Stimulated activated CD4-positive, alpha-beta T cell treated with anti-CD3 and anti-CD28 coated beads, Interleukin-15, amount 100 ng/mL, for 48 hours (primary cell): ENCODE measurements around the gene LATS2.

Experiments
- DNase-seq, 2 donors: peaks; one replicate each; pipeline ENCODE4 v3.0.0-alpha.2; 2020; ENCODE audit warnings: low read depth in 2 of 2

The LATS2 gene

DNA sequence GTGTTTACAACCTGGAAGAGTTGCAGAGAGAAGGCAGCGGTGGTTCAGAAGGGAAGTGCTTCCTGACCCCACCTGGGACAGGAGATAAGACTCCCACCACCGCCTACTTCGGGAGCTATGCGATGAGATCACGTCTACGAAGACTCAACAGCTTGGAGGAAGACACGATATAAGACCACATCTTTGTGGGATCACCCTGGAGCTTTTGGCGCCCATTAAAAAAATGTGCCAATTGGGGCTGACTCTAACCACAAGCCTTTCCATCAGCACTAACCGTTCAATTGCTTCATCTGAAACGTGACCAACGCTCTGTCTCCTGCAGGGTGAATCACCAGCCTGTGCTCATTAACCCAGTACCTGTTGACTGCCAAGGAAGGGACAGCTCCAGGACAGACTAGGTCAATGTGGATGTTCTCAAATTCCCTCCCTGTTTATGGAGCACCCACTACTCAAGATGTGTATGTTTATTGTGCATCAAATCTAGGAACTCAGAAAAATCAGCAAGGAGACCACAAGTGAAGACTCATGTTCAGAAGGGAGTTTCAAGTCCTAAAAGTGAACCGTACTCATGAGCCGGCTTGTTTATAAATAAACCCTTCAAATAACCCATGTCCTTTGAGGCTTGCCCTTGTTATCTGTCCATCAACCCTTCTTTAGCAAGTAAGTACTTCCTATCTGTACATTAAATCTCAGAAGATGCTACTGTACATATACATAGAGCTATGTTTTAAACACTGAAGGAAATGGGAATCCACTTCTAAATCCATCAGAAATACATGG is 67.5 kb downstream of the LATS2 start:
- no peak for DNase-seq

DNA sequence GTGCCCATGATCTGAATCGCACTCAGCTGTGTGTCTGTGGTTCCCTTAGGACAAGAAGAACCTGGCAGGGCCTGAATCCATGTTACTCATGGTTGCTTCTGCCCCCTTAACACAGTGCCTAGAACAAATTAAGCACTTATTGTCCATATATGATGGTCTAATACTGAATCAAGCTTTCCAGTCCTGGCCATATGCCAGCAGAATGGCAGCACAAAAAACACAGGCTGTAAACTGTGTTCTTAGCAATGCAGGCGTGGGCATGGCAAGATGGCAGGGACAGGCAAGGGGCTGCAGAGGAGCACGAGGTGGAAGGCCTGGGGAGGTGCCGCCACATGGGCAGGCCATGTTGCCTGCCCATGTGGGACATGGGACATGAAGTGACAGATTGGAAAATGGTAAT is 68.2 kb downstream of the LATS2 start:
- DNase-seq = no peak

DNA sequence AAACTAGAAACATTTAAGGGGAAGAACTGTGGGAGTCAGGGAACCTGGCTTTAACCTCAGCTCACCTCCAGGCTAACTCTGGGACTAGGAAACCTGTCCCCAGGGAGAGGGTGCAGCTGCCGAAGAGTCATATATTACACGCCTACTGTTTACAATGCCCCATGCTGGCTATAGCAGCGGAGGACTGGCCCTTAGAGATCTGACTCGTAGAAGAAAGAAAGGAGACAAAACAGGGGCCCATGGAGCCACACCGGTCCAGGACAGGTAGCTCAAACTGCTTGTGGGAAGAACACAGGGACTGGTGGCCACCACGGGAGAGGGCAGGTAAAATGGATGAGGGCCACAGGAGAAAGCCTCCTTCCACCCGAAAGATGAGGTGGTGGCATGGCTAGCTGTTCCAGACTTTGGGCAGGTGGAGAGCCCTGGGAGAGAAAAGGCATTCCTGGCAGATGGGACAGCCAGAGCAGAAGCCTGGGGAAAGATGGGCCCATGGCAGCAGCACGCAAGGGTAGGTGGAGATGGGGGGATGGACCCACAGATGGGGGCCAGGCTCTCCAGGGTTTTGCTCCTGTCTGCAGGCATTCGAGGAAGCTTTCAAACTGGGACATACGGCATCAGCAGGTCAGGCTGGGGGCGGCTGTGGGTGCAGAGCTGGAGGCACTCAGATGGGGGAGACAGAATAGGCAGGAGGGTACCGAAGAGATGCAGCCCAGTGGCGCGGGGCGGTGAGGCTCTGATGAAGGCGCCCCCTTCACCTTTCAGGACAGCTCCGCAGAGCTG is 69.5 kb downstream of the LATS2 start:
- no peak for DNase-seq

DNA sequence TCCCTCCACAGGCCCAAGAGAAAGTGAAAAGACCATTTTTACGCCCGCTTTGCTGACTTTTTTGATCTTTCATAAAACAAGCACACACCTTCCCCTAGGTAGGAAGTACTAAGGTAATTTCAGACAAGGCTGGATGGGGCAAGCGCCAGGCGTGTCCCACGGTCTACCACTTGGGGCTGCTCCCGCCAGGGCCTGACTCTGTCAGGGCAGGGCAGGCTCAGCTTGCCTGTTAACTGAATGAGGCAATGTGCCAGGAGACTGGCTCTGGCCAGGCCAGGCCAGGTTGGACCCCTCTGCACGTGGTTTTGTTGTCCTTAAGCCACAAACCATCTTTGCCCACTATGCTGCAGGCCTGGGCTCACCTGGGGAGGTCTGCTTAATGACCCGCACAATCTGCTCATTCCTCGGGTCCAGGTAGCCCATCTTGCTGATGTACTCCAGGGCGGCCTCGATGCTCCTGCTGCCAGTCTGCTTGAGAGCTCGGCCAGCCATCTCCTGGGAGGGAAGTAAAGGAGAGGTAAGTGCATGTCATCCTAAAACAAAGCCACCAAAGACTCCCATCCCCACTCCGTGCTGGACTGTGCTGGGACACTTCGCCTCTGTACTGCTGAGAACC is 70.4 kb downstream of the LATS2 start:
- no peak for DNase-seq

DNA sequence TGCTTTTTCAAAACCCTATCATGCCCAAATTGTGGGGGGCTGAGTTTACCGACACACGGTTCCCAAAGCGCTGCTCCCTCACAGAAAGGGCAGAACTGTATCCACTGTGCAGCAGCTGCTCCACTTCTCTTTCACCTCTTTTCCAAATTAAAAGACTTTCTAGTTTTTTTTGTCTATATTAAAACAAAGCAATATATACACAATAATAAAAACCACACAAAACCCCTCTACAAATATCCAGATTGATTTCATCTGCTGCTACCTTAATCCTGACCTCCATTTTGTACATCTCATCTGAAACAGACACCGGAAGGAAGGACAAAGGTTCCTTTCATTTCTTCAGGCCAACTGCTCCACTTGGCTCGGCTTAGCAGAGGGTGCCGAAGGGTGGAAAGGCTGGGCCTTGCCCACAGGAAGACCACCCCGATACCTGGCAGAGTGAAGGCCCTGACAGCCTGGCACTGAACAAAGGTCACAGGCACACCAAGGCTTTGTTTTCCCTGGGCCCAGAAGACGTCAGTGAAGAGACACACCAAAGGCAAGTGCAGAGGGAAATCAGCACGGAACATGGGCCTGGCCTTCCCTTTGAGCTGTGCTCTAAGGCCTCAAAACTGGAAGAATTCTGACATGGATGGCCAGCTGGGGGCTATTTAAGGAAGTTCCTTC is 71.6 kb downstream of the LATS2 start:
- DNase-seq = no peak

DNA sequence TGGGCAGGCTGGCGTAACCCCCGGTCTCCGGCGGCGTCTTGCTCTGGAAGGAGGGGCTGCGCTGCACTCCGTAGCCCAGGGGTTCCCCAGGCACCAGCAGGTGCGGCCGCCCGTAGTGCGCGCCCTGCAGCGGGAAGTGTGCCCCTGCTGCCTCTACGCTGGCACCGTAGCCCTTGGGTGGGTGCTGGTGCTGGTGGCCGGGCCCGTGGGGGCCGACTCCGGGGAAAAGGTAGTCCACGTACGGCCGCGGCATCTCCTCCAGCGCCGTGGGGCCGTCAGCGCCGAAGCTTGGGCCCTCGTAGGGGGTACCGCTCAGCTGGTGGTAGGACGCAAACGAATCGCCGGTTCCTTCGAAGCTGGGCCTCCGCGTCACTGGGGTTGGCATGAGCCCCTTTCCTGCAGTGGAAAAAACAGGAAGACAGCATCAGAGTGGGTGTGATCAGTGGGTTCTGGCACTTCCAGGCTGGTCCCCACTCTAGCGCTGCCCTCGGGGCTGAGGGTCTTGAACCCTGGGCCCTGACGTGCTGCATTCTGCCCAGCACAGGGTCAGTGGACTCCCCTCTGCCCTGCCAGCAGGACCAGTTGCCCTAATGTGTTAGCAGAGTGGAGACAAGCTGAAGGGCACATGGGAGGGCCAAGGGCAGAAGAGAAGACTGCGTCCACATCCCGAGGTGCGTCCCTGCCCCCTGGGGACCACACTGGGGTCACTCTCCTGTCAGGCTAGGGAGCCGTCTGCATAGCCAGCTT is 72.3 kb downstream of the LATS2 start:
- DNase-seq = no peak

DNA sequence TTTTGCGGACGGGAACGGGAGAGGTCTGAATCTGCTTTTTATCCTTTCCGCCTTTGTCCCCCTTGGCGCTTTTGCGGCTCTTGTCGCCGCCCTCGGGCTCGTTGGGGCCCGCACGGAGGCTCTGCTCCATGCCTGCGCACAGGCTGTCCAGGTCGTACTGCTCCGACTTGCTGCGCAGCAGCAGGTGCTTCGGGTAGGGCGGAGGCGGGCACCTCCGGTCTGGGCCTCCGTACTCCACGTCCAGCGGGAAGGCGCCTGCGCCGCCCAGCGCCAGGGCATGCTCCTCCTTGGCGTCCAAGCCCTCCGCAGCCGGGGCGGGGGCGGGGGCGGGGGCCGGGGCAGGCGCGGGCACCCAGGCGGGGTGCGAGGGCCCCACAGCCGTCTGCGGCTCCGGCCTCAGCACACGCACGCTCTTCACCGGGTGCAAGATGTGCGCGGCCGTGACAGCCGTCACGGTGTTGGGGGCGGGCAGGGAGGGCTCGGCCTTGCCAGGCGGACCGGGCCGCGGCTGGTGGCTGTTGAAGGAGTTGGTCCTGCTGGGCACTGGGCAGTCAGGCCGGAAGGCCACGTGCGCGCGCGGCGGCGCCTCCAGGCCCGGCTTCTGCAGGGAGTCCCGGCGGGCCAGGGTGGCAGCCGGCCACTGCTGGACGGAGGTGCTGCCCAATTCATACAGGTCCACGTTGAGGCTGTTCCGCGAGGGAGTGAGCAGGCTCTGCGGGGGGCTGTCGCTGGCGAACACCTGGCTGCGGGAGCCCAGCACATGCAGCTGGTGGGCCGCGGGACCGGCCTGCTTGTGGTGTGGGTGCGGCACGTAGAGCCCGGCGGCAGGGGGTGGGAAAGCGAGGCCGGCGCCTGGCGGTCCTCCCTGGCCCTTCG is 73.1 kb downstream of the LATS2 start:
- DNase-seq = no peak

DNA sequence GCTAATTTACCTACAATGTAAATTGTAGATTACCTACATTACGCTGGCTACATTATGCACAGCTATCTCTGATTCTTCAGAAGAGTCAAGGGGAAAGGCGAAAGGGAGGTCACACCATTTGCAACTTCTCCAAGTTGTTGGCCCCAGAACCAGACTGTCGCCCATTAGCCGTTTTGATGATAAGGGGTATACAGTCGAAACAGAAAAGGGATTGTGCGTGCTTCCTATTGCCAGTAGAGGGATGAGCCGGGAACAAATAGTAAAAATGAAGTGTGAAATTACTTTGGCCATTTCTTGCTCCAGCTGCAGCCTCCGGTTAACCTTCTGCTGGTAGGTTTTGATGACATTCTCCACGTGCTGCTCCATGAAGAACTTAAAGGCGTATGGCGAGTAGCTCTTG is 73.8 kb downstream of the LATS2 start:
- DNase-seq = no peak

DNA sequence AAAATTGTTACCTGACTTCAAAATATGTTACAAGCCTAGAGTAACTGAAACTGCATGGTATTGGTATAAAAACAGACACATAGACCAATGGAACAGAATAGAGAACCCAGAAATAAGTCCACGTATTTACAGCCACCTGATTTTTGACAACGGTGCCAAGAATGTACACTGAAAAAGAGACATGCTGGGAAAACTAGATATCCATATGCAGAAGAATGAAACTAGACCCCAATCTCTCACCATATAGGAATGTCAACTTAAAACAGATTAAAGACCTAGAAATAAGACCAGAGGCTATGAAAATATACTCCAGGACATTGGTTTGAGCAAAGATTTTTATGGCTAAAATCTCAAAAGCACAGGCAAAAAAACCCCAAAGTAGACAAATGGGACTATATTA is 76.5 kb downstream of the LATS2 start:
- DNase-seq = no peak

DNA sequence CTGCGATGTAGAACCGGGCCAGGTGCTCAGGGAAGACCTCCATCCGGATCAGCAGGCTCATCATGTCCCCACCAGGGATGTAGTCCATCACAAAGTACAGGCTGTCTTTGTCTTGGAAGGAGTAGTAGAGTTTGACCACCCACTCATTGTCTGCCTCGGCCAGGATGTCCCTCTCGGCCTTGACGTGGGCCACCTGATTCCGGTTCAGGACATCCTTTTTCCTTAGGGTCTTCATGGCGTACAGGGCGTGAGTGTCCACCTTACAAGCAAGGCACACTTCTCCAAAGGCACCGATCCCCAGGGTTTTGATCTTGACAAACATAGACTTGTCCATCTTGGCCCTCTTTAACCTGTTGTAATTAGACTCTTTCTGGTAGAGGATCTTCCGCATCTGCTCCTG is 78.0 kb downstream of the LATS2 start:
- DNase-seq = no peak

DNA sequence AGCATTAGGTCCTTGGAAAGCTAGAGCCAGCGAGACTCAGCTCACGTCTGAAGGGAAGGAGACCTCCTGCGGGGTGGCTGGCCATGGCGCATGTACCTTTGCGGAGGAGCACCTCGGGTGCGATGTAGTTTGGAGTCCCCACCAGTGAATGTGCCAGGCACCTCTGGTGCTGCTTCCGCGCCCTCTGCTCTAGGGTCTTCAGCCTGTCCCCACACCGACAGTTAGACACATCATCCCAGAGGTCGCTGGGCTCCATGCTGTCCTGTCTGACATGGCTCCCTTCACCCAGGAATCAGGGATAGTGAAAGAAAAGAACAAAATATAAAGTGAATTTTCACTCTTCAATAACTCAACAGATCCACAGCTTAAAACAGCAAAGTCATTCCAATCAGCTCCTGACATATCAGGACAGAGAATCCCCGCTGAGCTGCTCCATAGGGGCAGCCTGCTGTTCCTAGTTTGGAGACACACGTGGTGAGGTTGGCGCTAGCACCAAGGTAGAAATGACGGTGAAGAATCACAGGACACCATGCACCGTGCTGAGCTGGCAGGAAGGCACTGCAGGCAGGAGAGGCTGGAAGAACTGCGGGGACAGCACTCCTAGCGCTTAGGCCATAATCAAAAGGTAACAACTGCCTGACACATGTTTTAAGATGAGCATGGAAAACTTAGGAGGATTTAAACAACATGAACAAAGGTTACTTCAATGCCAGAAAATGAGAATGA is 79.9 kb downstream of the LATS2 start:
- DNase-seq = no peak

DNA sequence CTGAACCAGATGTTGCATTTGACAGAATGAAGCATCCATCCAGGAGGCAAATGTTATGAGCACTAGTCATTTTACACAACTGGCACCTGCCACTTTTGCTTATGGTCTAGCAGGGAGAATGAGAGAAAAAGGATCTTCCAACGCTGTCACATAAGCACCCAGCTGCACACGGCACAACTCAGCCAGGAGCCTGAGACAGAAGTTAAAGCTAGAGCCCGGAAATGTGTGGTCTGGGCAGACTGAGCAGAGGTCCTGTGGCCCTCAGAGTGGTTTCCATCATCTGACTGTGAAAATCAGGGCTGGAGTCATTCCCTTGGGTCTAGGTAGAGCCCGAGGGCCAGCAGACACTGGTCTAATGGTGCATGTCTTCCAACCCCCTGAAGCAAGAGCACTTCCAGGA is 80.5 kb downstream of the LATS2 start:
- no peak for DNase-seq

DNA sequence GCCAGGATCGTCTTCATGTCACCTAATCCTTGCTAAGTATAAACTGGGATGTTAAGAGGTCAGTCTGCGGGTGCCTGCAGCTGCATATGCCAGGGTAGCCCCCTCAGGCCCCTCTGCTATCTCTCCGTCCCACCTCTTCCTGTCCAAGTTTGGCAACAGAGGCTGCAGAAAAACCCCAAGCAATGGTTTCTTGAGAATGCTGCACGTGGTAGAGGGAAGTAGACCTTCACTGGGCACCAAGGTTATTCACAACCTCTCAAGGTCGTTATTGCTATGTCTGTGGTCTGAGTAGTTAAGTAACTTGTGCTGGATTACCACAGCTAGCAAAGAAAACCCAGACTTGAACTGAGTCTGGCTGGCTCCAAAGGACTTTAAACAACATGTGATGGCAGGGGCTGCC is 81.0 kb downstream of the LATS2 start:
- no peak for DNase-seq

DNA sequence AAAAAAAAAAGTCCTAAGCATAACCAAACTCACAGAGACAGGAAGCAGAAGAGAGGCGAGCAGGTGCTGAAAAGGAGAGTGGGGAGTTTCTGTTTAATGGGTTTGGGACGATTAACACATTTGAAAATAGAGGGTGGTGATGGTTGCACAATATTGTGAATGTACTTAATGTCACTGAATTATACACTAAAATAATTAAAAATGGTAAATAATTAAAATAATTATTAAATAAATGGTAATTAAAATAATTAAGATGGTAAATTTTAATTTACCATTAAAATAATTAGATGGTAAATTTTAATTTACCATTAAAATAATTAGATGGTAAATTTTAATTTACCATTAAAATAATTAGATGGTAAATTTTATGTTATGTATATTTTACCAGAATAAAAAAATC is 84.0 kb downstream of the LATS2 start:
- no peak for DNase-seq

DNA sequence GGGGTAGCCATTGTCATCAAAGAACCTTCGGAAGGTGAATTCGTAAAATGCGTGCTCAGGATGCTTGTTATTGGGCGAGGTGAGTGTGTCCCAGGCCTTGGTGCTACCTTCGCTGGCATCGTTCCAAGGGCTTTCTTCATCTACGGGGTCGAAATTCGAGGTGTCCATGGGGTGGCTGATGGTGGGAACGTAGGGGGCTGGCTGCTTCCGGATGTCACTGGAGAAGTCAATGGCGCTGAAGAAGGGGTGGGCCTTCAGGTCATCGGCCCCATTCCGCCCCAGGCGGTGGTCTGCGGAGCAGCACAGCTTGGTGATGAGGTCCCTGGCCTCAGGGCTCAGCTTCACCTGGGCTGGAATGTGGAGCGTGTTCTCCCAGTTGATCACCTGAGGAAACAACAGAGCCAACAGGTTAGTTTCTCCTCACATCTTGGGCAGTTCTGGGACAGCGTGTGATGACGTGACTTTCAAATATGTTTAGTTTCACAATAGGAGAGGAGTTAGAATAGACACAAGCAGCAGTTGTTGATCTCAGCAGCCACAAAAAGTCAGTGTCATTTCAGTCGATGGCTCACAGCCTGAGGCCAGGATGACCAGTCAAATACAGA is 86.3 kb downstream of the LATS2 start:
- DNase-seq = no peak

DNA sequence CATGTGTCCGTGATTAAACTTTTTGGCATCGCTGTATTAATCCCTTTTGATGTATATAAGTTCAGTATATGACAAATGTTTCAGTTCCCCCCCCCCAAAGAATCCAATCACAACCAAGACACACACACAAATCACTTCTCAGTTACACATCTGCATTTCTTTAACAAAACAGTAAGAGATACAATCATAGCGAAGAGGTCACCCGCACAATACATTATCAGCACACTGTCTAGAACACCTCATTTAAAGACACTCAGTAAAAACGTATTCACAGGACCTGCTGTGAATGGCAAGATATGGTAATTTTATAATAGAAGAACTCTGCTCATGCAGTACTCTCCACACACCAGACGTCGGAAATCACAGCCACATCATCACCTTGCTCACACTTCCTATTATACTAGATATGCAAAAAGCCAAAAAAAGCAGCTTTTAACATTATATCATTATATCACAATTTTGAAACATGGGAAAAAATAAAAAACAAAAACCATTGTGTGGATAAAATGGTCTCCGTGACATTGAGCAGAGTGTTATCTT is 87.4 kb downstream of the LATS2 start:
- DNase-seq = no peak

DNA sequence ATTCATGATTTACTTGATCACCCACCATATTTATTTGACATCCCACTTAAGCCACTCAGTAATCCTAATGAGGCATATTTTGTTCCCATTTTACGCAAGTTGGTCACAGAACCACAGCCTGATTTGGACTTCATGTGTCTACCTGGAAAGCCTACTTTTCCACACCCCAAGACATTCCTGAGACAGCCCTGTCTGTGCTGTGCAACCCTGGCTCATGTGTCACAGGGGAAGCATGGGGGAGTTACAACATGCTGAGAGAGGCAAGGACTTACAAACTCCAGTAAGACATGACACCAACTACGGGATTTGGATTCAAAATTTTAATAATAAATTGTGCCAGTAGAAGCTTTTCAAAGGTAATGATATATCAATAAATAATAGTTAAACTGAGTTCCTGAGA is 88.7 kb downstream of the LATS2 start:
- no peak for DNase-seq

DNA sequence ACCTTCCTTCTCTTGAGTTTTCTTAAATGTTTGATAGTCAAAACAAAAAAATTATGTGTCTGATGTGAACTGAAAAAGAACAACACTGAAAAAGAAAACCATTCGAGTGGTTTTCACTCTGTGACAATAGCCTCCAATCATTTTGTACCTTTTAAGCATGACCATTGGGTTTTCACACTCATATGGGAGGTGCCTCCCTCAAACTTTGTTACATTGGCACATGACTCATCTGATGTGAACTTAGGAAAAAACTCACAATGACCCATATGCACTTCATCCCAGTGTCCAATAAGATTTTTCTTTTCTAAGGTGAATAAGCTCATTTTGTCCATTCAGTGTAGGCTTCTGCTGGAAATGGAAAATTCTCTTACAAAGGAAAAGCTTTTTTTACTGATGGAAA is 92.2 kb downstream of the LATS2 start:
- DNase-seq = no peak

DNA sequence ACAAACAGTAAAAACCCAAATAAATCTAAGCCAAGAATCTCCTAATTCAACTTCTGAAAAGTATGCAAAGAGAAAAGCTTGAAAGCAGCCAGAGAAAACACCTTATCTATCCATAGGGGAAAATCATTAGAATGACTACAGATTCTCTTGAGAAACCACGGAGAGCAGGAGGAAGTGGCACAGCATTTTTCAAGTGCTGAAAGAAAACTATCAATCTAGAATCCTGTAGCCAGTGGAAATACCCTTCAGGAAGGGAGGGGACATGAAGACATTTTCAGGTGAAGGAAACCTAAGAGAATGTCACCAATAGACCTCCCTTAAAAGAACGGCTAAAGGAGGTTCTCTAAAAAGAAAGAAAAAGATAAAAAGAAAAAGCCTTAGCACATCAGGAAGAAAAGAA is 92.6 kb downstream of the LATS2 start:
- DNase-seq = no peak
